Activated T-helper 1 cell treated with anti-CD3 and anti-CD28 coated beads, Interleukin-2, amount 50 U/mL, for 16 hours (primary cell): ENCODE measurements around the gene GRAMD2B.

ENCODE experiments used
- DNase-seq, 2 donors: peaks; one replicate each; pipeline ENCODE4 v3.0.0-alpha.2; 2020; ENCODE audit warnings: low read depth in 1 of 2, low spot score in 1 of 2

GRAMD2B gene

DNA sequence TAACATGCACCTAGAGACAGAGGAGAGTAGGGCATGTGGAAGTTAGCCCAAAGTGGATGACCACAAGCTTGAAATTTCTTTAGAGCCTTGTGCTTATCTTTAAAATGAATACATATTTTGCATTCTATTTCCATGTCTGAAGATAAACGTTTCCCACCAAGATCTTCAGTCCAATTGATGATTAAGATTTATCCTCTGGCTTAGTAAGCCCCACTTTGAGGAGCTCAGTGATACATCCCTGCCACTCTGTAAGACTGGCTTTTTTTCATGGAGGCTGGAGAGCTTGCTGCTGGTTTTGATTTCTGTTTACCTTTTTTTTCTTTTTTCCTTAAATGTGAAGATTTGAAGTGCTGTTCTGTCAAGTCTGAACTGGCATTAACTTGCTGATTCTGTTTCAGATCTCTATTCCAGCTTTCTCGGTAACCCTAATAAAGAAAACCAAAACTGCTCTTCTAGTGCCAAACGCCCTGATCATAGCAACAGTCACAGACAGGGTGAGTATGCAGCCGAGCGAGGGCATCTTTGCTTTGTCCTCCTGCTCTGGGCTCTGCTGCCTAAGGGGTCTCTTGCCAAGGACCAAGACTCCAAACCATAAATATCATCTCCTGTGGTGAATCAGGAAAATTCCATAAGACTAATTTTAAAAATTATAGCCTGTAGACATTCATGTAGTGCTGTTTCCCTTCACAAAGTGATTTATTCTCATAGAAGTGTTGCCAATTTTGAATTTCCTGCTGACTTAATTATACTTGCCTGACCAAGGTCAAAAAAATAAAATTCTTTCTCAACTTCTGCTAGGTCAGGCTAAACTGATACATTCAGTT, 54.3 kb downstream of the GRAMD2B start:
- no peak for DNase-seq

DNA sequence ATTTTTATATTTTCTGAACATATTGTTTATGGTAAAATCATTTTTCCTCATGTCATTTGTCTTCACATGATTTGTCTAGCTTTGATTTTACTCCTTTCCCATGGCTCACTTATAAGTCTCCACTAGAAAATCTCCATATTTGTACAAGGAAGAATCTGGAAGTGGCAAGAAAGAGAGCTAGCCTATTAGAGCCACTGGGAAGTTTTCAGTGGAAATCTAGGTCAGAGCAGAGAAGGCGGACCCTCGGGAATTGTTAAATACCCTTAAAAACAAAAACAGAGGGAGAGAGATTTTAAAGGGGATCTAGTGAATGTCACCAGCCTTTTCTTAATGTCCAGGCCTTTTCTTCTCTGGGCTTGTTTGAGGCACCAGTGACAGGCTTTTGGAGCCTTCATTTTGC, 56.6 kb downstream of the GRAMD2B start:
- no peak for DNase-seq

DNA sequence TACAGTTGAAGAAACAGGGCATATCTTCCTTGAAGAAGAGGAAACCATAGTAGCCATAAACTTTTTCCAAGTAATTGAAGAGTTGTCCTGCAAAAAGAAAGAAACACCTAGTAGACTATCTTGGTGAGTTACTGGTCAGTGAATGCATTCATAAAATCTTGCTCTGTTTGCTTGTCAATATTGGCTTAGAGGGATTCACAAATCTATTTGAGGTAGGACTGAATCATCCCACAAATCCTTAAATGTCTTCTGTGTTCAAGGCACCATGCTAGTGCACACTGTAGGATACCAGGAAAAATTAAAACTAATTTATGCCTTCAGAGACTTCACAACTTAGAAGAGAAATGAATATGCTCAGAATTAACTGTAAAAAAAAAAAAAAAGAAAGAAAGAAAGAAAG, 57.6 kb downstream of the GRAMD2B start:
- DNase-seq, result no peak

DNA sequence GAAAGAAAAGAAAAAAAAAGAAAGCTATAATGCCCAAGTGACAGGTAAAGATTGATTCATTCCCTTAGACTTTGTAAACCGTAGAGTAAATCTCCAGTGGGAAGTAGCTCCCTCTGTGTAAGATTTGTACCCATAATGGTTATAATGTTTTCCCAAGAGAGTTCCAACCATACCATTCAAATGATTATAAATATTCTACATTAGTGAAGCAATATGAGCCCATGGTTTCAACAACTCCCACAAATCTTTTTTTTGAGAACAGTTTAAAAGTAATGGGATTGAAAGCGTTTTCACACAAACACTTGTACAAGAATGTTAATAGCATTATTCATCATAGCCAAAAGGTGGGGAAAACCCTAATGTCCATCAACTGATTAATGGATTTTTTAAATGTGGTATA, 58.0 kb downstream of the GRAMD2B start:
- DNase-seq, result no peak

DNA sequence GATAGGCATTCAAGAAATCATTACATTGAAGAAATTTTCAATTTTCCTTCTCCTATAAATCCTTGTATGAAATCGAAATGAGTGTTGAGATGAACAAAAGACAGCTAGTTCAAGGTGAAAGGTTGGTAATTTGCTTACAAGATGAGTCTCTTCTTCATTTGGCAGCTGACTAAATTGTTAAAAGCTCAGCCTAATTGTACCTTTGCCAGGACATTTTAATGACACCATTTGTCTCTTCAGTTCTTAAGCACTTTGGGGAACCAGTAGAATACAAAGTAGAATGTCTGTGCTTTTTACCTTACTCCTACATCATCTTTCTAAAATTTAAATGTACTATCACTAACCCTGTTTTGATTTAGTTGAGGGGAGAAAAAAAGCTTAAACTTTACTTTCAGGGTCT, 59.4 kb downstream of the GRAMD2B start:
- no peak for DNase-seq

DNA sequence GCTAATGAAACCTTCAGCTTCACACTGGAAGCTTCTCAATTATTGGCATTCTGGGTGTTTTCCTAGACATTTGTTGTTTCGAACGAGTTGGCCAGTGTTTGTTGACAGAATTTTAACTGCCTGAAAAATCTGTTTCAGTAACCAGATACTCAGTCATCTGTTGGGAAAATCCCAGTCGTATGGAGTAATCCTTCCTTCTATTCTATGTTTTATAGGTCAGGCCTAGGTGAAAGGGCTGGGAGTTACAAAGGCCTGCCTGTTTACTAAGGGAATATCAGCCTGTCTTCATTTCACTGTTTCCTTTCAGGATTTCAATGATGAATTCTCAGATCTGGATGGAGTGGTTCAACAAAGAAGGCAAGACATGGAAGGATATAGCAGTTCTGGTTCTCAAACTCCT, 59.9 kb downstream of the GRAMD2B start:
- DNase-seq, result no peak

DNA sequence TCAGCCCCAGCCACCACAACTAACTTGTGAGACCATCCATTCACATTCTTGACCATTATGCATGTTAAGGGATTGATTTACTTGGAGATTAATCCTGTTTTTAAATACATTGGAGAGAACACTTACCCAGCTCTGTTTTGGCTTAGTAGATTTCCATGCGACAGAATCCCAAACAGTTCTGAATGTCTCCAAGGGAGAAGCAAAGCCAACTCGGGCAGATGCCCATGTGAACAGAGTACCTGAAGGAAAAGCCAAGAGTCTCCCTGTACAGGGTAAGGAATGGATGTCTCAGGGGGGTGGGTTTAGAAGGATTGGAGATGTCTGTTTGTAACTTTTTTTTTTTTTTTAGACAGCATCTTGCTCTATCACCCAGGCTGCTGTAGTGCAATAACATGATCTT, 61.0 kb downstream of the GRAMD2B start:
- no peak for DNase-seq

DNA sequence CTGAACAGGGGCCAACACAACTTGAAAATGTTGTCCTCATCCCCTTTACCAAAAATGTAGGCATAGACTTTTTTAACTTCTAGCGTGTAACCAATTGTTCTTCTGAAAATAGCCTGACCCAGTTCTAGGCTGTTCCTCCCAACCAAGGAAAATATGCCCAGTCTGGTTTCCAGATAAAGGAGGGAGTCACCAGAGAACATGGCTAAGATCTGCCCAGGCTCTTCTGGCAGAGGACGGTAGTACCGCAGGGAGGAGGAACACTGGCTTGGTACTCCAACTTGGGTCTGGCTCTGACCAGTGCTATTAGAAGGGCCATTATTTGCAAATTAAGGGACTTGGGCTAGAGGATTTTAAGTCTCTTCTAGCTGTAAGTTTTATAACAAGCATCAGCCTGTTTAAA, 63.1 kb downstream of the GRAMD2B start:
- no peak for DNase-seq

DNA sequence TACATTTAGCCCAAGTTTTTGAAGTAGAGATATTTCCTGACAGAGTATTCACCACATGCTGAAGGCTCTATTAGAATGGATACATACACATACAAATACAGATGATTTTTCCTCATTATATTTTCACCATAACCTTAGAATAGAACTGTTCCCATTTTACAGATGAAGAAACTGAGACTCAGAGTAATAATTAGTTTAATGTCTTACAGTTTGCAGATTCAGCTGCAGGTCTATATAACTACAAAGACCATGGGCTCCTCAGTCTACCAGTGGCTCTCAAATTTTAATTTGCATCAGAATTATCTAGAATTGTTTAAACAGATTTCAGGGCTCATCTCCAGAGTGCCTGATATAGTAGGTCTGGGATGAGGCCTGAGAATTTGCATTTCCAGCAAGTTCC, 64.4 kb downstream of the GRAMD2B start:
- no peak for DNase-seq

DNA sequence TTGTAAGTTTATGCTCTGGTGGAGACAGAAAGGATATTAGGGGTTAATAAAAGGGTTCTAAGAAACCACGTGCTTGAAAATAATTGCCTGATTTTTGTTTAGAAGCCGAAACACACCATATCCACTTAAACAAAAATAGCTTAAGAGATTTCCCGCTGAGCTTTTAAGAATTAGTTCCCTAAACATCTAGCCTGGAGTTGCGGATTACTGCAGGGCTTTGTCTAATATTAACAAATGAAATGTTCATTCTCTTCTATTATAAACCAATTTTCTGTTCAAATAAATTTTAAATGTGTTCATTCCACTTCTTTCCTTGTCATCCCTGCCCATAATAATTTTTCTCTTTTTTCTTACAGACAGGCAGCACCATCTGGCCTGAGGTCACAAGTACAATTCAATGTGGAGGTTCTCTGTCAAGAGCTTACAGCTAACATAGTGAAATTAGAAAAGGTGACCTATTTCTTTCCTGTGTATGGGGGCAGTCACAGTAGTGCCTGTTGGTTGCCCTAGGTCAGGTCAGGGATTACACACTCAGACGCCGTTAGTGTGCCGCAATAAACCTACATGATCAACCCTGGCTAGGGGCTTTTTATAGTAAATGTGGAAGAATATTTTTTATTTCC, 65.3 kb downstream of the GRAMD2B start:
- DNase-seq, result no peak

DNA sequence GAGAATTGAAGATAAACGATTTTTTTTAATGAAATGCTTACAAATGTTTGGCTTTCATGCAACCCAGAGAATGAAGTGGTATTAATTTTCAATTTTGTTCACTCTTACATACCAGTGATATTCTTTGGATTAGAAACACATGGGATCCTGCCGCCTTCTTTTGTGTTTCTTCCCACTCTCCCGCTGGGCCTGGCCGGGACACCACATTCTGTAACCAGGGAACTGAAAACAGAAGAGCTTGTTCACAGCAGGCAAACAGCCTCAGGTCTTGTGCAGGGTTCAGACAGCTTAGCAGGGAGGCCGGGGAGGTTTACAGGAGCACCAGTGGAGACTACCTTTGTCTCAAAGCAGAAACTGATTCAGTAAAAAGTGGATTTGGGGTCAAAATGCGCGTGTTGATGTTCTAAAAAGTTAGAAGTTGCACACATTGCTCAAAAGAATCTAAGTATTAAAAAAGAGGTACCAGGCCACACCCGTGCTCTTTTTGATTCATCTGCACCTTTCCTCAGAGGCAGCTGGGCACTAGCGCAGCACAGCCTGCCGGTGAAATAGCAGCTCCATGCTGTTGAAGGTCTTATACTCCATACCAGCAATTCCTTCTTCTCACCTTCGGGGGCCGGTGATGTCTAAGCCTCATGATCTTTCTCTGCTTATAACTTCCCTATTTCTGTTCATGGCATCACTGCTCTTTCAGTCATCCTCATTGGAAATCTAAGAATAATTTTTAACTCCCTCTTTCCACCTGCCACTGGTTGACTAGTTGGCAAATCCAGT, 67.1 kb downstream of the GRAMD2B start:
- no peak for DNase-seq

DNA sequence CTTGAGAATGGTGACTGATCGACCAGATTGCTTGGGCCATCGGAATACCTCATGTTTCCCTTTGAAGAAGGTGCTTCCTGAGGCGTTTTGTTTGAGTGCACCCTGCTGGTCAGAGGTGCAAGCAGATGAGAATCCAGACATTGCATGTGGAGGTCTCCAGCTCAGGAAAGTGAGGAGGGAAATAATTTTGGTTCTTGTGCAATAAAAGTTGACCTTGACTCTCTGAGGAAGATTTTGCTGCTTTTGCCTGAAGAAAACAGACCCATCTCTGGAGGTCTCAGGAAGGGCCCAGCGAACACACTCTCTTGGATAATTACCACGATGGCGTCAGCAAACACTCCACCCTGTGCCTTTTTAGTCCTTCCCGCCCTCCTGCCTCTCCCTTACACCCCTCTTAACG, 69.7 kb downstream of the GRAMD2B start:
- no peak for DNase-seq

DNA sequence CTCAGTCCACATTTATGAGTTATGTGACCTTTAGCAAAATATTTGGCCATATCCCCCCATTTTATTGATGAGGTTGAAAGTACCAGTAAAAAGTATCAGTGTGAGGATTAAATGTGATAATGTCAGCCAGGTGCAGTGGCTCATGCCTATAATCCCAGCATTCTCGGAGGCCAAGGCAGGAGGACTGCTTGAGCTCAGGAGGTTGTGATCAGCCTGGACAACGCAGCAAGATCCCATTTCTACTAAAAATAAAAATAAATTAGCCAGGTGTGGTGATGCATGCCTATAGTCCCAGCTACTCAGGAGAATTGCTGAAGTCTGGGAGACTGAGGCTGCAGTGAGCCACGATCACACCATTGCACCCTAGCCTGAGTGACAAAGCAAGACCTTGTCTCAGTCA, 71.2 kb downstream of the GRAMD2B start:
- no peak for DNase-seq

DNA sequence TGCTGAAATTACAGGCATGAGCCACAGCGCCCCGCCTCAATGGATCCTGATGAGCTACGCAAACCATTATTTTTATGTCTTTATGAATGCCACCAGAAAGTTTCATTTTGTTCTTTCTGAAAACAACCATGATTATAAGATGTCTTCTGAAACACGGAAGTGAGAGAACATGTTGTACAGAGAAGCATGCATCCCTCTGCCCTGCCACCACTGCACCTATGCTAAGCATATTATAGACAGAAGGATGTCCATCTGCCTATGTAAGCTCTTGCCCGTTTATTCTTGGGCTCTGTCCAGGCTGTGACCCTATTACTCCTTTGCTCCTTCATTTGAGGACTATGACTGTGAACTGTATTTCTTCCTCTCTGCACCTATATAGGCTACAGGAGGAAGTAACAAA, 74.3 kb downstream of the GRAMD2B start:
- DNase-seq, result no peak

DNA sequence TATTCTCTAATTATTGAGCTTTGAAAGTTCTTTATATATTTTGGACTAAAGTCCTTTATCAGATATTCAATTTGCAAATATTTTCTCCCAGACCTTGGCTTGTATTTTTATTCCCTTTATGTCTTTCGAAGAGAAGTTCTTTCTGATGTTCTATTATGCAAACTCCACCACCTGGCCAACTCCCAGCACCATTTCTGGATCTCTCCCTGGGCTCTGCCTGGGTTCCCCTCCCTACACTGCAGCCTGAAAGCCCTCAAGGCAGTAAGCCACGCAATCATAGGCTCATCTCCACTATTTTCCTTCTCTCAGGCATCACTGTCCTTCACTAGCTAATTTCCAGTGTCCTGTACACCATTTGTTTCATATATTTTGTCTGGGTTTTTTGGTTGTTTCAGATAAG, 76.1 kb downstream of the GRAMD2B start:
- DNase-seq, result no peak

DNA sequence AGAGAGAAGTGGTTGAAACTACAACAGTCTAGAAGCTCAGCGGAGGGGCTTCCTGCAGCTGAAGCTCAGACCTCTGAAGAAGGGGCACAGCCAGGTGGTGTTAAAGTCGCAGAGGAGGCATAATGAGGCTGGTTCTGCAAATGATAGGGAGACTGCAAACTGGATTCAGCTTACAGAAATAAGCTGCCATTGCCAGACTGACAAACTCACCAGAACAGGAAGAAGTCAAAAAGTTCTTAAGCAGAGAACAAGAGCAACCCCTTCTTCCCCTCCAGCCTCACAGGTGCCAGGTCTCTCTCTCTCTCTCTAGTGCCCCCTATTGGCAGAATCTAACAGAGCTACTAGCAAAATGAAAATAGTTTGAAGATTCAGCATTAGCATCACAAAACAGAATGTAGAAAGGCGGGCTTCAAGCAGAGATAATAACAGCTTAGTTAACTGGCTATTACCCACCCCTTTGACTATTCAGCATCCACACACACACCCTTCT, 76.7 kb downstream of the GRAMD2B start:
- no peak for DNase-seq

DNA sequence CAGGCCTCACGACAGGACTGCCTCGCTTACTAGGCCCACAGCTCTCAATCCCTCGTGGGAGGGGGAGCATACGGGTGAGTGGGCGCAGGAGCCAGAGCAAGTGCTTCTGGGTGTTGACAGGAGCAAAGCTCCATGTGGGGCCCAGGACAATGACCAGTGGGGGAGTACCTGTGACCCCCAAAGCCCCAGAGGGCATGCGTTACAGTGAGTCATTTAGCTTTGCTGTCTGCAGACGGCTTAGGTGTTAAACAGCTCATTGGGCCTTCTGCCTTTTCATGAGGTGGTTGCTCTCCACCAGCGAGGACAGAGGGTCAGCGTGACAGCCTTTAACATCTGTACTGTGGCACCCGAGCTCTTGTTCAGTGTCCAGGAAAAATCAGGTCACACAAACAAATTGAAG, 78.2 kb downstream of the GRAMD2B start:
- no peak for DNase-seq

DNA sequence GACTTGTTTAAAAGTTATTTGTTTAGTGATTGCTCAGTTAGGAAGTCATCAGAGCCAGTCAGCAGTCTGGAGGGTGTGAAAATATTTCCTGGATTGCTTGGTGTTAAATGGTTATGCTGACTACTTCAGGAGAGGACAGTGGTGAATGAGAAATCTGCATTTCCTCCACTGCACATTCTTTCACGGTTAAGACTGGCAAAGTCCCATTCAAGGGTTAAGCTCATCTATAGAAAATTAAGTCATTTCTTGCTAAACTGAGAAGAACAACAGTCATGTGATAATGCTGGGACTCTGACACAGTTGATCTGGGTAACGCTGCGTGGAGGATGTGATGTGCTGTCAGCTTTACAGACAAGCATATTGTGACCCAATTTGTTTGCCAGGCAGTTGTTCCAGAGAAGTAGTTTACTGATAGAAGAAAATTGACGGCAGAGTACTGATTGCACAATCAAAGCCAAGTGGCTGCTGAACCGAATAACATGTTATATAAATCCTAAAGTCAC, 80.4 kb downstream of the GRAMD2B start:
- DNase-seq, result no peak

DNA sequence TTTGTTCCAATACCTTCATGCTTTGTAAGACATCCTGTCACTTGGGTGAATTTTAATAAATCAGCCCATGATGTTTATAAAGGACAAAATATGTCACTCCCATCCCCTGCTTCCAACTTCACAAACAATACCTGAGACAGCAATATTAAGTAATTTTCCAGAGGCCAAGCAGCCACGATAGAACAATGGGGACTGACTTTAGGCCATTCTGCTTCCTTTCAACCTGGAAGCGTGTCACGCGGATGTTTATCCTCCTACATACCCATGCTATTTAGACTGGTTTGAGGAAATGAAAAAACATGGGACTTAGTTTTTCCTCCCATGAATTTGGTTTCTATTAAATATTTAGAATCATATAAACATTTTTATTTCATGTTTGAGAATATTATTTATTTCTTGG, 82.9 kb downstream of the GRAMD2B start:
- no peak for DNase-seq

DNA sequence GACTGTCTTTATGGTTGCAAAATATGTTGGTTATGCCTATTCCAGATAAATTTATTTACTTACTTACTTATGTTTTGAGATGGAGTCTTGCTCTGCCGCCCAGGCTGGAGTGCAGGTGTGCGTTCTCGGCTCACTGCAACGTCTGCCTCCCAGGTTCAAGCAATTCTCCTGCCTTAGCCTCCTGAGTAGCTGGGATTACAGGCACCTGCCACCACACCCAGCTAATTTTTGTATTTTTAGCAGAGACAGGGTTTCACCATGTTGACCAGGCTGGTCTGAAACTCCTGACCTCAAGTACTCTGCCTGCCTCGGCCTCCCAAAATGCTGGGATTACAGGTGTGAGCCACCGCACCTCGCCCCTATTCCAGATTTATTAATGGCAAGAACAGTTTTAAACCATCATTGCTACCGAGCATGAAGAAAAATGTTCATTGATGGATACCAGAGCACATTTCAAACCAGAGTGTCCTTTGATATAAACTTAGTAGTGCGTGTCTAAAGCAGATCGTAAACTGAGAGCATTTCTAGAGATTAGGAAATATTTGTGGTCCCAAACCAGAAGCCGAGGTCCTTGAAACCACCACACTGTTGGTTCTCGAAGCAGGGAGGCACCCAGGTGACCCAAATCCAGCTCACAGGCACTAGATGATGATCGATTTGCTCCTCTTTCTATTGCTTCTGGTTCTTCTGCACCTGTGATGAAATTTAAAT, 85.2 kb downstream of the GRAMD2B start:
- no peak for DNase-seq

DNA sequence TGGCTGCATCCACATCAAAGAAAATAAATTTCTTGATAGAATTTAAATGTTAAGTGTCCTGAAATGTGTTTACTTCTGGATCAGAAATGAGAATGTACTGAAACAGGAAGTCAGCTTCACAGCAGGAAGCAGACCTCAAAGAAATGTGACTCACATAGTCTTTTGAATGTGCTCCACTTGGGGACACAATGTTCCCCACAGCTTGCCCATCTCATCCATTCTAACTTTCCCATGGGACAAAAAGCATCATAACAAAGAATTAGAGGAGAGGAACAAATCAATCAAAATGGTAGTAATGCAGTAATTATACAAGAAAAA, 85.7 kb downstream of the GRAMD2B start:
- no peak for DNase-seq
